PFSK-1 (cell line): ENCODE measurements around the gene SNX13.

ENCODE experiments used
- FOXP2 ChIP-seq: optimal IDR thresholded peaks from 2 replicates; pipeline ENCODE3; 2011; ENCODE audit warnings: borderline replicate concordance, control low read depth, inconsistent platforms; ENCODE audit not compliant: insufficient read depth; ENCODE audit errors: extremely low read length, extremely low read depth
- POLR2AphosphoS5 ChIP-seq: IDR thresholded peaks from 2 replicates; pipeline ENCODE4 v1.6.1; 2012; ENCODE audit warnings: low read depth, mild to moderate bottlenecking, control low read depth, low read length, moderate library complexity
- REST ChIP-seq, 2 experiments: IDR thresholded peaks; 2 replicates each; pipeline versions ENCODE4 v1.6.1 to v1.8.0; 2011 to 2012; ENCODE audit warnings: low read depth in 2 of 2, low read length in 2 of 2, control low read depth in 1 of 2, inconsistent platforms in 1 of 2, mild to moderate bottlenecking in 1 of 2, moderate library complexity in 1 of 2; ENCODE audit not compliant: insufficient read depth in 1 of 2
- SIN3A ChIP-seq: IDR thresholded peaks from 2 replicates; pipeline ENCODE4 v1.6.1; 2012; ENCODE audit warnings: mild to moderate bottlenecking, low read length, moderate library complexity, borderline replicate concordance; ENCODE audit not compliant: insufficient read depth
- TAF1 ChIP-seq: IDR thresholded peaks from 2 replicates; pipeline ENCODE4 v1.6.1; 2012; ENCODE audit warnings: low read length, control low read depth, borderline replicate concordance; ENCODE audit not compliant: insufficient read depth

Gene SNX13

GRCh38 chr7:17928055-17928454, 12.2 kb downstream of the SNX13 start:
- no peak for TF ChIP-seq SIN3A
- TF ChIP-seq REST (IDR thresholded peaks at IDR 0.05; ENCODE audit: insufficient read depth in 1 of 2, low read depth in 2 of 2, low read length in 2 of 2): no peak
- TF ChIP-seq FOXP2: no peak
- no peak for TF ChIP-seq POLR2AphosphoS5
- no peak for TF ChIP-seq TAF1

GRCh38 chr7:17921857-17922416, 18.4 kb downstream of the SNX13 start:
- no peak for TF ChIP-seq REST (IDR thresholded peaks at IDR 0.05; ENCODE audit: insufficient read depth in 1 of 2, low read depth in 2 of 2, low read length in 2 of 2)
- no peak for TF ChIP-seq TAF1
- no peak for TF ChIP-seq POLR2AphosphoS5
- TF ChIP-seq FOXP2: no peak
- TF ChIP-seq SIN3A: no peak

- no peak for TF ChIP-seq POLR2AphosphoS5
- TF ChIP-seq SIN3A: no peak
- no peak for TF ChIP-seq TAF1
- TF ChIP-seq FOXP2: no peak
- TF ChIP-seq REST (IDR thresholded peaks at IDR 0.05; ENCODE audit: insufficient read depth in 1 of 2, low read depth in 2 of 2, low read length in 2 of 2): no peak
Observed at GRCh38 chr7:17917842-17918241, 22.5 kb downstream of the SNX13 start.

GRCh38 chr7:17916786-17917185, 23.5 kb downstream of the SNX13 start:
- TF ChIP-seq FOXP2 (no peak), TAF1 (no peak), POLR2AphosphoS5 (no peak), SIN3A (no peak), REST (IDR thresholded peaks at IDR 0.05; ENCODE audit: insufficient read depth in 1 of 2, low read depth in 2 of 2, low read length in 2 of 2) (no peak)

GRCh38 chr7:17915796-17916195, 24.5 kb downstream of the SNX13 start:
- no peak for TF ChIP-seq POLR2AphosphoS5
- TF ChIP-seq SIN3A: no peak
- TF ChIP-seq REST (IDR thresholded peaks at IDR 0.05; ENCODE audit: insufficient read depth in 1 of 2, low read depth in 2 of 2, low read length in 2 of 2): no peak
- no peak for TF ChIP-seq FOXP2
